H9 (cell line): ENCODE results near the gene PRDX2. TPM values are rescaled to one million over a fixed set of nuclear protein-coding genes. Genes with fewer than 3 reads are reported as not detected.

ENCODE experiments used
- DNase-seq: peaks from one replicate; pipeline ENCODE4 v3.0.0-alpha.2; 2017
- H2AFZ ChIP-seq: one replicate; pipeline ENCODE4 v1.6.1; 2013; ENCODE audit warnings: mild to moderate bottlenecking, low read length, control low read depth, moderate library complexity
- H2AK5ac ChIP-seq: 2 replicates; pipeline ENCODE4 v1.6.1; 2013; ENCODE audit warnings: low read length, control low read depth, mixed read lengths; ENCODE audit not compliant: insufficient read length
- H2BK120ac ChIP-seq: one replicate; pipeline ENCODE4 v1.6.1; 2013; ENCODE audit warnings: low read depth, mild to moderate bottlenecking, low read length, control low read depth, inconsistent platforms; ENCODE audit not compliant: poor library complexity, severe bottlenecking
- H2BK12ac ChIP-seq: 2 replicates; pipeline ENCODE4 v1.6.1; 2013; ENCODE audit warnings: low read length, control low read depth, mixed read lengths, low read depth; ENCODE audit not compliant: insufficient read length
- H2BK15ac ChIP-seq: 2 replicates; pipeline ENCODE4 v1.6.1; 2013; ENCODE audit warnings: low read depth, low read length, control low read depth
- H2BK20ac ChIP-seq: one replicate; pipeline ENCODE4 v1.6.1; 2013; ENCODE audit warnings: low read depth, mild to moderate bottlenecking, low read length, control low read depth, inconsistent platforms; ENCODE audit not compliant: poor library complexity, severe bottlenecking
- H2BK5ac ChIP-seq: 2 replicates; pipeline ENCODE4 v1.6.1; 2013; ENCODE audit warnings: low read length, control low read depth, mixed read lengths; ENCODE audit not compliant: insufficient read length
- H3K14ac ChIP-seq: 2 replicates; pipeline ENCODE4 v1.6.1; 2013; ENCODE audit warnings: low read length, control low read depth; ENCODE audit not compliant: insufficient read depth
- H3K18ac ChIP-seq: 2 replicates; pipeline ENCODE4 v1.6.1; 2013; ENCODE audit warnings: low read depth, mild to moderate bottlenecking, mixed read lengths, low read length, control low read depth; ENCODE audit not compliant: insufficient read length
- H3K23ac ChIP-seq: 2 replicates; pipeline ENCODE4 v1.6.1; 2013; ENCODE audit warnings: low read length, control low read depth, mixed read lengths, low read depth; ENCODE audit not compliant: insufficient read length
- H3K23me2 ChIP-seq: 2 replicates; pipeline ENCODE4 v1.6.1; 2013; ENCODE audit warnings: low read depth, mild to moderate bottlenecking, mixed read lengths, low read length, control low read depth; ENCODE audit not compliant: insufficient read length, poor library complexity, severe bottlenecking
- H3K27ac ChIP-seq: 2 replicates; pipeline ENCODE4 v1.5.1; 2013; ENCODE audit warnings: low read length, control low read depth, mixed read lengths, low read depth; ENCODE audit not compliant: insufficient read length
- H3K27me3 ChIP-seq: 2 replicates; pipeline ENCODE4 v1.6.1; 2013; ENCODE audit warnings: low read length, control low read depth, inconsistent platforms; ENCODE audit not compliant: insufficient read depth
- H3K4ac ChIP-seq: 2 replicates; pipeline ENCODE4 v1.6.1; 2013; ENCODE audit warnings: low read depth, mild to moderate bottlenecking, control low read depth, inconsistent platforms, low read length, moderate library complexity
- H3K4me1 ChIP-seq: 2 replicates; pipeline ENCODE4 v1.6.1; 2013; ENCODE audit warnings: low read length, control low read depth, inconsistent platforms; ENCODE audit not compliant: insufficient read depth
- H3K4me2 ChIP-seq: 2 replicates; pipeline ENCODE4 v1.6.1; 2013; ENCODE audit warnings: low read length, control low read depth, mixed read lengths; ENCODE audit not compliant: insufficient read length, insufficient read depth
- H3K56ac ChIP-seq: 2 replicates; pipeline ENCODE4 v1.6.1; 2013; ENCODE audit warnings: low read depth, mild to moderate bottlenecking, mixed read lengths, low read length, control low read depth; ENCODE audit not compliant: insufficient read length
- H3K79me1 ChIP-seq: 2 replicates; pipeline ENCODE4 v1.6.1; 2013; ENCODE audit warnings: low read depth, mild to moderate bottlenecking, moderate library complexity, low read length, control low read depth, inconsistent platforms; ENCODE audit not compliant: insufficient read depth, poor library complexity, severe bottlenecking
- H3K79me2 ChIP-seq: 2 replicates; pipeline ENCODE4 v1.6.1; 2013; ENCODE audit warnings: low read length, control low read depth, inconsistent platforms; ENCODE audit not compliant: insufficient read depth
- H3K9ac ChIP-seq: 2 replicates; pipeline ENCODE4 v1.6.1; 2013; ENCODE audit warnings: low read length, control low read depth, mixed read lengths; ENCODE audit not compliant: insufficient read length; ENCODE audit errors: extremely low read depth
- H3K9me3 ChIP-seq: one replicate; pipeline ENCODE4 v1.6.1; 2013; ENCODE audit warnings: low read depth, low read length, inconsistent platforms; ENCODE audit not compliant: control insufficient read depth
- H3T11ph ChIP-seq: one replicate; pipeline ENCODE4 v1.6.1; 2013; ENCODE audit warnings: mild to moderate bottlenecking, low read length, control low read depth, inconsistent platforms
- H4K20me1 ChIP-seq: one replicate; pipeline ENCODE4 v1.6.1; 2013; ENCODE audit not compliant: control insufficient read depth, insufficient read length, insufficient read depth
- H4K5ac ChIP-seq: 2 replicates; pipeline ENCODE4 v1.6.1; 2013; ENCODE audit warnings: low read depth, mild to moderate bottlenecking, mixed read lengths, low read length, control low read depth; ENCODE audit not compliant: insufficient read length
- H4K8ac ChIP-seq: replicated peaks from 2 replicates; pipeline ENCODE4 v1.6.1; 2013; ENCODE audit warnings: low read length, control low read depth, mixed read lengths, low read depth; ENCODE audit not compliant: insufficient read length
- H4K91ac ChIP-seq: 2 replicates; pipeline ENCODE4 v1.6.1; 2013; ENCODE audit warnings: low read depth, mild to moderate bottlenecking, moderate library complexity, mixed read lengths, low read length, control low read depth; ENCODE audit not compliant: insufficient read length
- H3K27ac Mint-ChIP-seq, 3 experiments: 2 replicates in 2 of 3; 3 replicates in 1 of 3; pipeline ENCODE4 v1.8.0; 2020 to 2021; ENCODE audit warnings: mixed read lengths in 3 of 3, mild to moderate bottlenecking in 1 of 3, moderate library complexity in 1 of 3
- H3K27me3 Mint-ChIP-seq: 2 replicates; pipeline ENCODE4 v1.8.0; 2021; ENCODE audit warnings: low read depth, mild to moderate bottlenecking, moderate library complexity, mixed read lengths
- H3K36me3 Mint-ChIP-seq, 3 experiments: 2 replicates in 2 of 3; 3 replicates in 1 of 3; pipeline ENCODE4 v1.8.0; 2020 to 2021; ENCODE audit warnings: low read depth in 3 of 3, mixed read lengths in 3 of 3; ENCODE audit not compliant: insufficient read depth in 1 of 3
- H3K4me1 Mint-ChIP-seq, 2 experiments: 2 replicates each; pipeline ENCODE4 v1.8.0; 2020; ENCODE audit warnings: mixed read lengths in 2 of 2
- H3K4me3 Mint-ChIP-seq, 2 experiments: 2 replicates in 1 of 2; 3 replicates in 1 of 2; pipeline ENCODE4 v1.8.0; 2020 to 2021; ENCODE audit warnings: mild to moderate bottlenecking in 2 of 2, mixed read lengths in 2 of 2, moderate library complexity in 1 of 2
- H3K9me3 Mint-ChIP-seq, 2 experiments: 2 replicates in 1 of 2; 3 replicates in 1 of 2; pipeline ENCODE4 v1.8.0; 2020; ENCODE audit warnings: mild to moderate bottlenecking in 2 of 2, mixed read lengths in 2 of 2, moderate library complexity in 1 of 2
- CTCF ChIP-seq: fragments of 200-600 bp; sonication (generic); conservative IDR thresholded peaks from 3 replicates; pipeline ENCODE4 v1.8.0; 2021; ENCODE audit warnings: antibody characterized with exemption, mild to moderate bottlenecking
- WGBS: extraction: QIAGEN DNeasy Blood & Tissue Kit; methylation state at CpG from one replicate; pipeline ENCODE4 v1.1.7; 2013; ENCODE audit warnings: missing lambda C conversion rate, low lambda C conversion rate, mixed read lengths; ENCODE audit not compliant: insufficient read length; ENCODE audit errors: extremely low coverage; 5-methylcytosine and 5-hydroxymethylcytosine counted together
- total RNA-seq: library from RNA; stranded (reverse); gene quantifications from 2 replicates; pipeline ENCODE4 v1.2.1, GENCODE V29; 2021

Gene PRDX2
- total RNA-seq, 1 experiment from 2014 or later = 468 TPM

DNA sequence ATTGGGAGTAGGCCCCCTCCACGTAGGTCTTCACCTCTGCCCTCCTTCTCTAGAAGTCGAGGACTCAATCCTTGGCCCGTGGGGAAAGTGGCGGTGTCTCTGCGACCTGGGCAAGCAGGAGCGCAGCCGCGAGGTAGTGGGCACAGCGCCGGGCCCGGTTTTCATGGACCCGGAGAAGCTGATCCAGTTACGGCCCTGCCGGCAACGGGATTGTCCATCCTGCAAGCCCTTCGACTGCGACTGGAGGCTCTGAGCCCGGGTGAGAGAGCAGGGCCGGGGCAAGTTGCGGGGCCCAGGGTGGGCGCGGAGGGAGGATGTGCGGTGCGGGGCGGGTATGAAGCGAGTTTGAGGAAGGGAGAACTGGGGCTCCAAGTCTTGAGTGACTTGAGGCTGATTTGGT lies 2.5 kb upstream of the PRDX2 start:
- no peaks in the 10 kb centered on the region for H4K20me1 ChIP-seq
- no peak overlapping the region for H4K91ac ChIP-seq
- no peak overlapping the region for H2AK5ac ChIP-seq
- Mint-ChIP-seq H3K27ac (peak overlapping the region in 1 of 3 experiments; percentile 83; a peak in 1 of 7 replicates), H3K36me3 (peaks cover 14 to 41% (median 27%) of the 10 kb centered on the region in 3 experiments), H3K4me3 (peak overlapping the region in 1 of 2 experiments; percentile 42; a peak in 1 of 5 replicates), H3K4me1 (peaks cover 16 to 27% of the 10 kb centered on the region in 2 experiments), H3K27me3 (peaks cover 6% of the 10 kb centered on the region), H3K9me3 (no peaks in the 10 kb centered on the region; a peak in 1 of 5 replicates)
- H2BK12ac ChIP-seq = no peak overlapping the region
- no peak overlapping the region for H3K18ac ChIP-seq
- no peak for DNase-seq
- no CpG with 5 or more reads among the region's 26 CpGs for WGBS
- no peak overlapping the region for H2AFZ ChIP-seq
- H3K23me2 ChIP-seq = peaks cover 28% of the 10 kb centered on the region
- no peak overlapping the region for H4K5ac ChIP-seq
- no peaks in the 10 kb centered on the region; the same call in 1 of the 2 replicates for H3K4me1 ChIP-seq
- no peak overlapping the region for H2BK15ac ChIP-seq
- no peak overlapping the region for H3T11ph ChIP-seq
- no peak overlapping the region for H4K8ac ChIP-seq
- H3K27ac ChIP-seq = no peak overlapping the region
- H3K9me3 ChIP-seq = no peaks in the 10 kb centered on the region
- H3K79me2 ChIP-seq = no peaks in the 10 kb centered on the region
- H2BK120ac ChIP-seq = no peak overlapping the region
- no peak overlapping the region for H3K9ac ChIP-seq
- no peak overlapping the region for H3K14ac ChIP-seq
- H3K4ac ChIP-seq = no peak overlapping the region
- no peak overlapping the region for H2BK20ac ChIP-seq
- TF ChIP-seq CTCF = no peak
- H3K4me2 ChIP-seq = no peak overlapping the region
- H3K79me1 ChIP-seq = peaks cover 4% of the 10 kb centered on the region
- no peak overlapping the region for H3K23ac ChIP-seq
- H2BK5ac ChIP-seq = no peak overlapping the region
- no peak overlapping the region for H3K56ac ChIP-seq
- no peaks in the 10 kb centered on the region for H3K27me3 ChIP-seq
